Fibroblast of skin of abdomen (primary cell): ENCODE results near the gene CIC.
"Not testable (repeated sequence)": the region's sequence is repeated elsewhere in the genome, so short reads cannot be mapped to it uniquely, and the experiment has no call there.

Experiments used
- DNase-seq: peaks from one replicate; pipeline ENCODE4 v3.0.0-alpha.2; 2013

The CIC gene

GRCh38 chr19:42334697-42335373, 65.8 kb downstream of the CIC start:
- DNase-seq = no peak

- DNase-seq = no peak
Measured at GRCh38 chr19:42335374-42335936, 66.4 kb downstream of the CIC start.

- DNase-seq = no peak
Measured at GRCh38 chr19:42335971-42336370, 66.9 kb downstream of the CIC start.

GRCh38 chr19:42339126-42339860, 70.2 kb downstream of the CIC start:
- DNase-seq = not testable (repeated sequence)

GRCh38 chr19:42339922-42340321, 70.9 kb downstream of the CIC start:
- not testable (repeated sequence) for DNase-seq

GRCh38 chr19:42343344-42344110, 74.5 kb downstream of the CIC start:
- DNase-seq = no peak

GRCh38 chr19:42344336-42344893, 75.4 kb downstream of the CIC start:
- DNase-seq = no peak
